ENCODE measurements around the gene NGLY1.

The NGLY1 gene

DNA sequence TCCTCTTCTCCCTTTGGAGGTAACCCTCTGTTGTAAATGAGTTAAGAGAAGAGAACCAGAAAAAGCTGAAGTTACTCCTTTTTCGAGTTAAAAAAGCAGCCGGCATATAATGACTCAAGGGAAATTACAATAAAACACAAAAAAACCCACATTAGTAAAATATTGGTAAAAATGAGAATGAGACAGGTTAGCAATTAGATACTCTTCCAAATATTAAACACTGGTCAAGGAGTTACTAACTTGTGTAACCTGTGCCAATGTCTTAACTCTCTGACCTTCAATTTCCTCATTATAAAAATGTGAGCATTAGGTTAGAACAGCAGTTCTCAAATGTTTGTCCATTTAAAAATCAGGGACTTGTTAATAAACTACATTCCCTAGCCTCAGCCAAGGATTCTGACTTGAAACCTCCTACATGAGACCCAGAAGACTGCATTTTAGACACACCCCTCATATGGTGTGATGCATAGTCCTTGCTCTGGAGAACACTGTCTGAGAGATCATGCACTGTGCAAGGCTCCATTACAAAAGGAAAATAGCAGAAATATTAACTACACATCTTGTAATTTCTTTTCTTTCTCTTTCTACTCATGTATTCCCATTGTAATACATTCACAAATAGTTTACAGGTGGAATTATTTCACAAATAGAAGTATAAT lies 75.8 kb downstream of the NGLY1 start:
- DNase-seq, result no peak

DNA sequence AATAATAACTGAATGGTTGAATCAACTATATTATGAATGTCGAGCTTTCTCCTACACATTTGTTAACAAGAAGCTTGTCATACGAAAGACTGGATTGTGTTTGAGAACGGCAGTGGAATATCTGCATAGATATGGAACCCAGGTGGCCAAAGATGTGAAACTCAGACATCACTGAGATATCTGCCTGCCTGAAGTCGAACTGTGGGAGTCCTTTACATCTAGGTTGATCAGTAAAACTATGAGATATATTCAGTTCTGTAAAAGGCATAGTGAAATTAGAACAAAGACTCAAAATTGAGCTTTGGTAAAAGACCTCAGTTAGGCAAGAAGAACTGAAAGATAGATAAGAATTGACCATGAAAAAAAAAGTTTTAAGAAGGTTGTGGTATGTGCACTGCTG lies 77.0 kb downstream of the NGLY1 start:
- no peak for DNase-seq

DNA sequence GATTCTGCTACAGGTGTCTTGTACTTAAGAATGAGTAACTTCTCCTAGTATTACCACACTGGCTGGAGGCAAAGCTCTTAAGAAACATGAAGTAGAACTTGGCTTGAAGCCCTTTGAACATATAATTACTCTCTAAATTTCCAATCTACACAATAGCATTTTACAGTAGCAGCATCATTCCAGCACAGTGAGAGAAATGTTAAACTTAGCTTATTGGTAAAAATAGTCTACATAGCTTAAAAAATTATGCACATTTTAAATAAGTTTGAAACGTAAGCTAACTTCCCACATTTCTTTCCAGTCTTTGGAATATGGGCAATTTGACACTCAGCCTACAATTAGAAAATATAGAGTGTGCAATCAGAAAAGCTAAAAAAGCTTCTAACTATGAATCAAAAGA lies 85.7 kb downstream of the NGLY1 start:
- no peak for DNase-seq

DNA sequence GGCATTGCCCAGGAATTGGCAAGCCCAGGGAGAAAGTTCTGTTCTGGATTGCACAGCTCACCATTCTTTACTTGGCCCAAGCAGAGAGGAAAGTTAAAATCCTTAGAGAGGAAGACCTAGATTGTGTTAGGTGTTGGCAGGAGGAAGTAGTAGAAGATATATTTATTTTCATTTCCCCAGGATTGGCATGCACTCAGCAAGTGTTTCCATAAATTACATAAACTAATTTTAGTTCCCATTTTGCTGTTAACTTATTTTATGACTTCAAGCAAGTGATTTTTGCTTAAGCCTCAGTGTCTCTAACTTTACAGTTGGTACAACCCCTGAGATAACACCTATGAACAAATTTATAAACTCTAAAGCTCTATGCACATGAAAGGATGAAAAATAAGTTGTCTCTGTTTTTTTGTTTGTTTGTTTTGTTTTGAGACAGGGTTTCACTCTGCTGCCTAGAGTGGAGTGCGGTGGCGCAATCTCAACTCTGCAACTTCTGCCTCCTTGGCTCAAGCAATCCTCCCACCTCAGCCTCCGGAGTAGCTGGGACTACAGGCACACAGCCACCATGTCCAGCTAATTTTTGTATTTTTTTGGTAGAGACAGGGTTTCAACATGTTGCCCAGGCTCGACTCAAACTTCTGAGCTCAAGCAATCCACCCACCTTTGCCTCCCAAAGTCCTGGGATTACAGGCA lies 87.4 kb downstream of the NGLY1 start:
- no peak for DNase-seq

DNA sequence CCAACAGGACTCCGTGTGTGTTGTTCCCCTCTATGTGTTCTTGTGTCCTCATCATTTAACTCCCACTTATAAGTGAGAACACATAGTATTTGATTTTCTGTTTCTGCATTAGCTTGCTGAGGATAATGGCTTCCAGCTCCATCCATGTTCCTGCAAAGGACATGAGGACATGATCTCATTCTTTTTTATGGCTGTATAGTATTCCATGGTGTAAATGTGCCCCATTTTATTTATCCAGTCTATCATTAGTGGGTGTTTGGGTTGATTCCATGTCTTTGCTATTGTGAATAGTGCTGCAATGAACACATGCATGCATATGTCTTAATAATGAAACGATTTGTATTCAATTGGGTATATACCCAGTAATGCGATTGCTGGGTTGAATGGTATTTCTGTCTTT lies 90.0 kb downstream of the NGLY1 start:
- DNase-seq, result no peak

DNA sequence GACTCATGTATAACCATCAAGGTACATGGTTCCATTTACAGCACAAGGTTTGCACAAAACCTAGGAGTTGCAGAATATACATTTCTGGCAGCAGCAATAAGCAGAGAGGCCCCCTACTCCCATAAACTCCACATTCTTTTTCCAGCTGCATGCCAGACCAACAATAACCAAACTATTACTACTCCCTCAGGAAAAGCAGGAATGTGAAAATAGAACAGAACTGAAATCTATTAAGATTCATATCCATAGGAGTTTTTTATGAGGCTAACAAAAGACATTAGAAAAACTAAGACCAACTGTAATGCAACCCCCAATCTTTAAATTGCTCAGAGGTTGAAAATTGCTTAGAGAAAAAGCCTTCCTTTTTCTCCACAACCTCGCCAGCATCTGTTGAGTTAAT lies 90.9 kb downstream of the NGLY1 start:
- no peak for DNase-seq

DNA sequence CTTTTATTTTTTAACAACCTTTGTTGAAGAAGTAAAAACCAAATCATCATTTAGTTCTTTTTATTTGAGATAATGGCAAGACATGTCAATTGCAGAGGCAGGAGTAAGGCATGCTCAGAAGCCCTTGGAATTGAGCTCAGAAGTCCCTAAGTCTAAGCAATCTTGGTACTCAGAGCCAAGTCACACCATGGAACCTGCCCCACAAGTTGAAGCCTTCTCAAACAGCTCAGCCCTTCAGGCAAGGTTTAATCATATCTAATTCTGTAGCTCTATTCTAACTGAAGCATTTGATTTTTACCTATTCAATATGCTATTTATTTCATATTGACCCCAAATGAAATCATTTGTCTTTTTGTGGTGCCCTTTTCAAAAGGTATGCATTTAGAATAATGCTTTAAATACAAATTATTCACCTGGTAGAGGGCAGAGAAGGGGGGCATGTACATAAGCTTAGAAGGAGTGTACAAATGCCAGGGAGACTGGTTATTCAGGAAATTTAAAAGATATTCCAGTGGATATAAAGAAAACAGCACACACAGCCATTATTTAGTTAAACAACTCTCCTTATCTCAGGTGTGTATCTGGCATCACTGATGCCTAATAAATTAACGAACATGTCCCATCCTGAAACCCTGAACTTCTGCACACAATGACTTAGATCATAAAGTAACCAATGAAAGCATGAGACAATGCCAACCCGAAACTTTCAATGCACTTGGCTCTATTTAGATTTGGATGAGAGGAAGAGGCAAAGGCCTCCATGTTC lies 92.3 kb downstream of the NGLY1 start:
- DNase-seq, result no peak

DNA sequence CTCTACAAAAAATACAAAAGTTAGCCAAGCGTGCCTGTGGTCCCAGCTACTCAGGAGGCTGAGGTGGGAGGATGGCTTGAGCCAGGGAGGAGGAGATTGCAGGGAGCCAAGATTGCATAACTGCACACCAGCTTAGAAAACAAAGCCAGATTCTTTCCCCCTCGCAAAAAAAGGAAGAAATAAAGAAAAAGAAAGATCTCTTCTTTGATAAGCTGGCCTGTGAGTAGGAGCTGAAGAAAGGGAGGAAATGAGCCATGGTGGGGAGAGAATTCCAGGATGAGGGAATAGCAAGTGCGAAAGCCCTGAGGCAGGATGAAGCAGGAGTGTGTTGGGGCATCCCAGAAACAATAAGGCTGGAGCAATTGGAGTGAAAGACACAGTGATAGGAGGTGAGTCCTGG lies 94.0 kb downstream of the NGLY1 start:
- DNase-seq, result no peak

DNA sequence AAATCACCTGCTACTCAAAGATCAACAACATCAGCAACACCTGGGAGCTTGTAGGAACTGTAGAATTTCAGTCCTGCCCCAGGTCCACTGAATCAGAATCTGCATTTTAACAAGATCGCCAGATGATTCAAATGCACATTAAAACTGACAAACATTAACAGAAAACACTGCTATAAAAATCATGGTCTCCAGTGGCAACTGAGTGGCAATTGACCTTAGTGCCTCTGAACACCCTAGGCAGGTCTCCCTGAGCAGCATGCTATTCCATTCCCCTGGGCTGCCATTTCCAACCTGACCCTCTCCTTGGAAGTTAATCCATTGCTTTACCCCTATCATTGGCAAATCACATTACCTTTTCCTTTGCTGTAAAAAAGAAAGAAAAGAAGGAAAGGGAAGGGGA lies 95.5 kb downstream of the NGLY1 start:
- DNase-seq, result no peak

DNA sequence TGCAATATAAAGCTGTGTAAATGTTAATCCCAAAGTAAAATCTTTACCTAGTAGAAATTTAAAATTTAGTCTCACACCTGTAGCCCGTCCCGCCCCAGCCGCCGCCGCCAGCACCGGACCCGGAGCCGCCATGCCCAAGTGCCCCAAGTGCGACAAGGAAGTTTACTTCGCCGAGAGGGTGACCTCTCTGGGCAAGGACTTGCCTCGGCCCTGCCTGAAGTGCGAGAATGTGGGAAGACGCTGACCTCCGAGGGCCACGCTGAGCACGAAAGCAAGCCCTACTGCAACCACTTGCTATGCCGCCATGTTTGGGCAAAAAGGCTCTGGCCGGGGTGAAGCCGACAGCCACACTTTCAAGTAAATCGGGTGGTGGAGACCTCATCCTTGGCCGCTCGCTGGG lies 96.5 kb downstream of the NGLY1 start:
- no peak for DNase-seq

DNA sequence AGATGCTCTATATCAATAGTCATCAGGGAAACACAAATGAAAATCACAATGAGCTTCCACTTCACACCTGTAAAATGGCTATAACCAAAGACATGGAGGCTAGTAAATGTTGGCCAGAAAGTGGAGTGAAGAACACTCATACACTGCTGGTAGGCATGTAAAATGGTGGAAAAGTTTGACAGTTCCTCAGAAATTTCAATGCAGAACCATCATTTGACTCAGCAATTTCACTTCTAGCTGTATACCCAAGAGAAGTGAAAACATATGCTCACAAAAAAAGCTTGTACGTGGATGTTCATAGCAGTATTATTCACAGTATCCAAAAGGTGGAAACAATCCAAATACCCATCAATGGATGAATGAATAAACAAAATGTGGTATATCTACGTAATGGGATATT lies 99.4 kb downstream of the NGLY1 start:
- no peak for DNase-seq

DNA sequence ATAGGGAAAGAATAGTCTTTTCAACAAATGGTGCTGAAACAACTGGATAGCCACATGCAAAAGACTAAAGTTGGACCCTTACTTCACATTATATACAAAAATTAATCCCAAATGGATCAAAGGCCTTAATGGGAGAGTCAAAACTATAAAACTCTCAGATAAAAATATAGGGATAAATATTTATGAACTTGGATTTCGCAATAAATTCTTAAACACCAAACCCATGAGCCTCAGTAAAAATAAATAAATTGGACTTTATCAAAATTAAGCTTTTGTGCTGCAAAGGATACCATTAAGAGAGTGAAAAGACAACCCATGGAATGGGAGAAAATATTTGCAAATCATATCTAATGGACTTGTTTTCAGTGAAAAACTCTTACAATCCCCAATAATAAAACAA lies 99.8 kb downstream of the NGLY1 start:
- DNase-seq, result no peak

DNA sequence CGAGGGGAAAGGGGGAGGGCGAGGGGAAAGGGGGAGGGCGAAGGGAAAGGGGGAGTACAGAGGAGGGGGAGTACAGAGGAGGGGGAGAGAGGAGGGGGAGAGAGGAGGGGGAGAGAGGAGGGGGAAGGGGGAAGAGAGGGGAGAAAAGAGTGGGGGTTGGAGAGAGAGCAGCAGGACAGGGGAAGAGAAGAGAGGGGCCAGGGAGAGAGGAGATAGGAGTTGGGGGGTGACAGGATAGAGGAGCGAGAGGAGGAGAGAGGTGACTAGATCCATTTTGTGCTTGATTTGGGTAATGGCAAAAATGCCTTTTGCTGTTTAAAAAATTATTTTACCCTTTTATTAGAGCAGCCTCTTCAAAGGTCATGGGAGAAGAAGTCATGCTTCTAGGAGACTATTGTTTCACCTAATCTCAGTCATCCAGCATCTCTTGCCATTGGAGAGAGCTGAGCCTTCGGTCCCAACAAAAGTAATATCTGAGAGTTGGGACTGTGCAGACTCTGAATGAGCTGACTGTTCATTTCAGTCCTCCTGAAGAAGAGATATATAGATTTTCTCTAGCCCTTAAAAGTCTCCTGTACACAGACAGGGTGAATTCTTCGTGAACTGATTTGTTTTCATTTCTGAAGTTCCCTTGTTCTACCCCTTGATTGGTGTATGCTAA lies 103.5 kb downstream of the NGLY1 start:
- no peak for DNase-seq

DNA sequence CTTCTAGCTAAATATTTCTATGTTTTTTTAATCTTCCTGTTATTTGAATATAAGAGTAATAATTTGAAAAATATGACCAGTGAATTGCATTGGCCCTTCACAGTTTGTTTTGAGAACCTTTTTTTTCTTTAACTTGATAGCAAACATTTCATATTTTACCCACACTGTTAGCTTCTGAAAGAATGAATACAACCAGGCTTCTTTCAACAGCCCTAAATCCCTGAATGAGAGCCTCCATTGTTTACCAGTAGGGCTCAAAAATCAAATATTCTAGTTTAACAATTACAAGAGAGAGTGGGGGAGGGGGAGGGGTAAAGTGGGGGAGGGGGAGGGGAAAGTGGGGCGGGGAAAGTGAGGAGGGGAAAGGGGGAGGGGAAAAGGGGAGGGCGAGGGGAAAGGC lies 104.1 kb downstream of the NGLY1 start:
- no peak for DNase-seq

DNA sequence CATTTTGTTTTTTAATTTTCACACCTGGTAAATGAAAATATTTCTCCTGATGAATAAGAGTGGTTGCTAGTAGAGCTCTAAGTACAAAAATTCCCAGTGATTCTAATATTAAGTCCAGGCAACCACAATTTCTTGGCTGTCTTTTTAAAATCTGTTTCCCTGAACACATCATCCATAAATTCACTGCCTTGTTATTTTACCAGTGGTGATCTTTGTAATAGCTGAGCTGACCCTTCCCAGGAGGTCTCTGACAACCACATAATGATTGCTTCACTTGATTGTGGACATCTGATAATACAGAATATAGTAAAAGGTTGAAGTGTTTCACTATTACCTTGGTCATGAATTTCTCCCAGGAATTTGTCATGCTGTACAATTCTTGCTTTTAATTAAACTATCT lies 104.7 kb downstream of the NGLY1 start:
- no peak for DNase-seq

DNA sequence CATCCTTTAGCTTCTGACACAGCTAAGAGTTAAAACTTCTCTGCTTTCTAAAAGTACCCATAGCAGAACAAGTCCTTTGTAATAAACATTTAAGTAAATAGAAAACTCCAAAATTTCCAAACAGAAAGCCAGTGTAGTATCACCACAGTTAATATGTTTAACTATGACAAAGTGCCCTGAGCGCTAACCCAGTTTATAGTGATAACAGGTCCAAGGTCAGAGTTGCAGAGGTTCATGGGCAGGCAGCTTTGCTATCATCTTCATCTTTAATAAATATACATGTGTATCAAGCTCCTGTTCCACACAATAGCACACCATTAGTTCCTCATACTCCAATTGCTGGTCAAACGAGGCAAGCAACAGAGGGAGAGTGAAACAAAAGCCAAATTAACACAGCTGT lies 106.1 kb downstream of the NGLY1 start:
- no peak for DNase-seq

DNA sequence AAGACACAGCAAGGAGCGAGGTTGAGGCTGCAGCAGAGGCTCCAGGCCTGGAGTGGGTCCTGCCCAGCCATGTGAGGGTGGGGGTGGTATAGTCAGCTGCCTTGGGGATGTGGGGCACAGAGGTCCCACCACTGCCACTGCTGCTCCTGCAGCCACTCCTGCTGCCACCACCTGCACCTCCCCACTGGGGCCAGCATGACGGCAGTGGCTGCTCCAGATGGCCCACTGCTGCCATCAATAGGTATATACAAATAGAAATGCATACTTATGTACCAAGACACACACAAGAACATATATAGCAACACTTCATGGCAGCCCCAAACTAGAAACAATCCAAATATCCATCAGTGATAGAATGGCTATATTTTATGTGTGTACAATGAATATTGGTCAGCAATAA lies 108.6 kb downstream of the NGLY1 start:
- no peak for DNase-seq

DNA sequence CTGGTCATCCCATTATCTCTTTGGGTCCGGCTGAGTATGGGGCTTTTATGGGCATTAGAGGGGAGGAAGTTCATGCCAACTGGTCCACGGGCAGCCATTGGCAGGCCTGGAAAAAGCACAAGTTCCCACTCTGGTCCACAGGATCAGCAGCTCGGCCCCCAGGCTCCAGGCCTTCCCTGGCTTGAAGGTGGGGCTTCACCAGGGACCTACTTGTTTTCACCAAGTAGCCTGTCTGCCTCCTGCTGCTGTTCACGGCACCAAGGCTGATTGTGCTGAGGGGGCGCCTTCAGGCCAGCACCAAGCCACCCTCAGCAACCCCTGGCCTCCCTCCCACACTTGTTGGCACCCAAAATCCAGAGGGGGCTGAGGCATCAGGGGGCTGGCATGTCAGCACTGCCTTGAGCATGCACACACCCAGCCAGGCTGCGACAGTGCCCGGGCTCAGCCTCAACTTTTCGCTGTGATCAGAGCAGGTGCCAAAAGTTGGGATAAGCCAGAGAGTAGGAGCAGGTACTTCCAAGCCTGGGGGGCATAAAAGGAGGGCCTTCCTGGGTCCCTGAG lies 109.4 kb downstream of the NGLY1 start:
- no peak for DNase-seq

Measured in T-helper 1 cell (primary cell).